Raji (cell line): ENCODE data around the gene ARFGEF3.

Source experiments
- POLR2A ChIP-seq: IDR thresholded peaks from 2 replicates; pipeline ENCODE4 v1.6.1; 2011; ENCODE audit warnings: low read depth, low read length, control low read depth; ENCODE audit not compliant: insufficient read depth

Gene ARFGEF3

DNA sequence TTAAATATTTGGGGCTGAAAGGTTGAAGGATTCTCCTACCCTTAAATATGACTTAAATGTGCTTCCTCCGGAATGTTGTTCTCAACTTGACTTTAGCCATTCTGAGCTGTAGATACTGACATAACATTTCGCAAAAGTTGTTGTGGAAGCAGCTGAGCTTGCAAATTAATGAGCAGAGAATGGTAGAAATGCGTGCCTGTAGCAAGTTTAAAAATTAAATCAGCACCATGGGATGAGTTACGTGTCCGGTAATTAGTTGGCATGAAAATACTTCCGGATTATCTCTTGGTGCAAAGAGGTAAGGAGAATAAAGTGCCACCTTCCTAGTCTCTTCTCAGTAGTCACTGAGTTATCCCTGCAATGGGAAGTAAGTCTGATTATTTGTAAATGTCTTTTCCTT is 80.2 kb downstream of the ARFGEF3 start:
- no peak for TF ChIP-seq POLR2A

DNA sequence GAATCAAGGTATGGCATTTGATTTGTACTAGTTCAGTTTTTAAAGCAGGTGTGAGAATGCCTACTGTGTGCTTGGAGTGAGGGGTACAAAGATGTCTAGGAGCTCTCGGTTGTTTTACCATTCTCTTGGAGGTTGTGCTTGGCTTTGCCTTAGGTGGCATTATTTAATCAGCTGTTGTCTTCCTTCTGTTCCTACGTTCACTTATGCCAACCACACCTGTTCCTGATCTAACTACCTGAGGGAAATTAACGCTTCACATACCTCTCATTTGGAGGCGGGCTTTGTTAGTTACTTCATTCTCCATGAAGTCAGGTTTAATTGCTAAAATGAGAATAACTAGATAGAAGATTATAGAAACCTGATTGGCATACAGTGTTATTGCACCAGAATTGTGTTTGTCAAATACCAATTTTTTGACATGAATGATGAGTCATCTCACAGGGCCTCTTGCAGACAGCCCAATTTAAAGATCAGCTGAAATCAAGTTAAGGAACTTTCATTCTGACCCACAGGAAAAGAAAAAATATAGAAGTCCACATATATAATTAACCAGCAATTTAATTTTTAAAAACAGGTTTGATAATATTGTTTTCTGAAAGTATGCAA is 81.4 kb downstream of the ARFGEF3 start:
- no peak for TF ChIP-seq POLR2A

- TF ChIP-seq POLR2A: no peak
Measured at GRCh38 chr6:138245751-138246150, 84.0 kb downstream of the ARFGEF3 start.

DNA sequence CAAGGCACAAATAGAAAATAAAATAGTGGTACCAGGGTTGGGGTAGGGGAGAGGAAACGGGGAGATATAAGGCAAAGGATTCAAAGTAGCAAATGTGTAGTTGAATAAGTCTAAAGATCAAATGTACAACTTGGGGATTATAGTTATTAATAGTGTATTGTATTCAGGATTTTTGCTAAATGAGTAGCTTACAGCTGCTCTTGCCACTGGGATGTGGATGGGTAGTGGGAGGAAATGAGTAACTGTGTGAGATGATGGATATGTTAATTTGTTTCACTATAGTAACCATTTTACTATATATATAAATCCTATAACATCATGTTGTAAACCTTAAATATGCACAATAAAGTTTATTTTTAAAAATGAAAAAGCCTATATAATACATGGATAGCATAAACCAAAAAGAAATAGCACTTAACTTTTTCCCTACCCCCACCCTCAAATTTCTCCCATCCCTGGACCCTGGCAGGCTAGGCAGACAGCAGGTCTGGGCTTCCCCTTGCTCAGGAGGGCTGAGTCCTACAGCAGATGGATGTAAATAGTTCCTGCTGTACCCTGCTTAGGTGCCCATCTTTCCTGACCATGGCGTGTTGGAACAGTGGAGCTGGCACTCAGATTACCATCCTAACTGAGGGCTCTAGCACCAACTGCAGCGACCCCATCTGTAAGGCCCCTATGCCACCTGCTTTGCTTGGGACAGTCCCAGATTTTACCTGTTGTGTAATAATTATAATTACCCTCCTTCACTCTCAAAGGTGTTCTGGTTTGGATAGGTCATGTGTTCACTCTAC is 85.1 kb downstream of the ARFGEF3 start:
- no peak for TF ChIP-seq POLR2A

DNA sequence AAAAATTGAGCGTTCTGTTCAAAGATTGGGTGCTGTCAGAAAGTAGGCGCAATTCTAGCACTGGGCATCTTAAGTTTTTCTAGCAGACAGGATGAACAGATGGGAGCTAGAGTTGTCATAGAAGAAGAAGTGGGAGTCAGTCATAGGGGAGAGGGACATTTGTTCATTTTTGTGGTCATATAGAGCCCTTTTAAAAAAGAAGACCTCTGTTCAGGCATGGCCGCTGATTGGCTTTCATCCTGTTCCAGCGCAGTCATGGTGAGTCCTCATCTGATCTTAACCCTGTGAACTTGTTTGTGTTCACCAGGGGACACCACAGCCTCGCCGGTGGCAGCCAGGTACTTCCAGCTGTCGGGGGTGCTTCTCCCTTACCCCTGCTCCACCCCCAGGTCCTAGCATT is 86.3 kb downstream of the ARFGEF3 start:
- TF ChIP-seq POLR2A: no peak

DNA sequence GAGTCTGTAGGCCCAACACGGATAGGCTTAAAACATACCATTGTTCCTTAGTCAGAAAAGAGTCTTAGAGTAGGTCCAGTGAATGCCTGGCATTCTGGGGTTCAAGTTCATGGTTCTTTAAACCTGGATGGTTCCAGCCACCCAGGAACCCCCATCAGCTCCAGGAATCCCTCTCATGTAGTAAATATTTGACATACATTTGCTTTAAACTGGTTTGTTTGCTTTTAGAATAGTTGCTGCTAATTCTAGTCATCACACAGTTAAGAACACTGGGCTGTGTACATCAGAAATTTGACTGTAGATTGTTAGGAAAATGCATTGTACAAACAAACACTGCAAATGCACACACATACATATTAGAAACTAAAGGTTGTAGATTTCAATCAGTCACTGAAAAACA is 87.1 kb downstream of the ARFGEF3 start:
- no peak for TF ChIP-seq POLR2A

- no peak for TF ChIP-seq POLR2A
Measured at GRCh38 chr6:138250053-138250452, 88.3 kb downstream of the ARFGEF3 start.

- no peak for TF ChIP-seq POLR2A
Measured at GRCh38 chr6:138250513-138251247, 88.9 kb downstream of the ARFGEF3 start.

- no peak for TF ChIP-seq POLR2A
Measured at GRCh38 chr6:138253731-138254130, 92.0 kb downstream of the ARFGEF3 start.

DNA sequence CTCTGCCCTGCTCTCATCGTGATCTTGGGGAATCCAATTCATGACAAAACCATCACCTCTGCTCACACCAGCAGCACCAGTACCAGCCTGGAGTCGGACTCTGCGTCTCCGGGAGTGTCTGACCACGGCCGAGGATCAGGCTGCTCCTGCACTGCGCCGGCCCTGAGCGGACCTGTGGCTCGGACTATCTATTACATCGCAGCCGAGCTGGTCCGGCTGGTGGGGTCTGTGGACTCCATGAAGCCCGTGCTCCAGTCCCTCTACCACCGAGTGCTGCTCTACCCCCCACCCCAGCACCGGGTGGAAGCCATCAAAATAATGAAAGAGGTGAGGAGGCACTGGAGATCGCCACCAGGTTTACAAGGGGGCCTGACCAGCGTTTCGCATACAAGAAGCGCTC is 93.7 kb downstream of the ARFGEF3 start:
- TF ChIP-seq POLR2A: no peak

- no peak for TF ChIP-seq POLR2A
Measured at GRCh38 chr6:138257638-138258040, 95.9 kb downstream of the ARFGEF3 start.

GRCh38 chr6:138258197-138258596 is 96.5 kb downstream of the ARFGEF3 start:
- no peak for TF ChIP-seq POLR2A

DNA sequence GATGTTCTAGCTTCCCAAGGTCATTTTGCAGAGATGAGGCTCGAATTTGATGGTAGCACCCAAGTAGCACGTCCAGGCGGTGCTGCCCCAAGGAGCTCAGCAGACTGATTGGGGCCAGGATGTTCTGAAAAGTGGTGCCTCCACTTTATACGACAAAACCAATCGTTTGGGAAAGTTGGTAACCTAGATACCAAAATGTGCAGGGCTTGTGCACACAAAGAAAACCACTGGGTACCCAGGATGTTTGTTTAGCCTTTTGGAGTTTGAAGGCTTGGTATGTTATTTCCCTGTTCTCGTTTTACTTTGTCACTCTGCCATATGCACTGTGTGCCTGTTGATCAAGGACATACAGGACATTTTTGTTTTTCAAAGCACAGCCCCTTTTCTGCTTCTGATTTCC is 97.3 kb downstream of the ARFGEF3 start:
- no peak for TF ChIP-seq POLR2A

- TF ChIP-seq POLR2A: no peak
Measured at GRCh38 chr6:138261116-138261780, 99.5 kb downstream of the ARFGEF3 start.

- no peak for TF ChIP-seq POLR2A
Measured at GRCh38 chr6:138263963-138264362, 102.2 kb downstream of the ARFGEF3 start.

- no peak for TF ChIP-seq POLR2A
Measured at GRCh38 chr6:138264372-138264880, 102.7 kb downstream of the ARFGEF3 start.

GRCh38 chr6:138266095-138266494 is 104.4 kb downstream of the ARFGEF3 start:
- no peak for TF ChIP-seq POLR2A
